ENCODE measurements around the gene USP43. TPM values are rescaled to one million over a fixed set of nuclear protein-coding genes. Genes with fewer than 3 reads are reported as not detected.
"Not testable (repeated sequence)": the region's sequence is repeated elsewhere in the genome, so short reads cannot be mapped to it uniquely, and the experiment has no call there.

USP43 gene
- total RNA-seq, 3 donors from 2014 or later (not counting 1 experiment from before 2014, with no cell fraction given) = 3.0 to 9.3 (median 4.2) TPM

GRCh38 chr17:9606453-9606852 is 38.9 kb upstream of the USP43 start:
- no peaks in the 10 kb centered on the region for H3K4me1 ChIP-seq (ENCODE audit: control insufficient read depth, insufficient read depth, low read length)
- 87% methylated on average over 6 of the region's 6 CpGs for WGBS (ENCODE audit: insufficient coverage)
- H3K4me1 Mint-ChIP-seq = no peaks in the 10 kb centered on the region
- intact Hi-C loops (cut with micrococcal nuclease) = no loop called here
- no peak overlapping the region for H3K4me3 ChIP-seq (ENCODE audit: low read length)
- H3K27ac Mint-ChIP-seq = no peak overlapping the region
- peaks cover 9 to 19% of the 10 kb centered on the region in 2 donors for H3K27me3 Mint-ChIP-seq (ENCODE audit: low read depth in 2 of 2)
- H3K27me3 ChIP-seq (ENCODE audit: control insufficient read depth, insufficient read depth, low read length) = no peaks in the 10 kb centered on the region
- ATAC-seq (no peak), DNase-seq (no peak)
- H3K9me3 ChIP-seq (ENCODE audit: control insufficient read depth, insufficient read depth, low read length) = no peaks in the 10 kb centered on the region
- no peaks in the 10 kb centered on the region for H3K36me3 ChIP-seq (ENCODE audit: control insufficient read depth, insufficient read depth, low read length)
- H3K4me3 Mint-ChIP-seq = no peak overlapping the region
- no peaks in the 10 kb centered on the region for H3K36me3 Mint-ChIP-seq
- no peaks in the 10 kb centered on the region for H3K9me3 Mint-ChIP-seq
- no peak overlapping the region for H3K27ac ChIP-seq (ENCODE audit: low read length)
- no peak for TF ChIP-seq CTCF (IDR thresholded peaks at IDR 0.05)

DNA sequence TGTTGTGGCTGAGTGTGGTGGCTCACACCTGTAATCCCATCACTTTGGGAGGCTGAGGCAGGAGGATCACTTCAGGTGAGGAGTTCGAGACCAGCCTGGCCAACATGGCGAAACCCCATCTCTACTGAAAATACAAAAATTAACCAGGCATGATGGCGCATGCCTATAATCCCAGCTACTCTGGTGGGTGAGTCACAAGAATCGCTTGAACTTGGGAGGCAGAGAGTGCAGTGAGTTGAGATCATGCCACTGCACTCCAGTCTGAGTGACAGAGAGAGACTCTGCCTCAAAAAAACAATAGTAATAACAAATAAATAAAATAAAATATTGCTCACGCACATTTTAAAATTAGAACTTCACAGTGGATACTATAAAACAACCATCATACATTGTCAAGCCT is 38.3 kb upstream of the USP43 start:
- H3K36me3 Mint-ChIP-seq; H3K27ac Mint-ChIP-seq; H3K36me3 ChIP-seq (ENCODE audit: control insufficient read depth, insufficient read depth, low read length); H3K4me3 ChIP-seq (ENCODE audit: low read length); H3K27ac ChIP-seq (ENCODE audit: low read length); H3K4me1 ChIP-seq (ENCODE audit: control insufficient read depth, insufficient read depth, low read length); H3K4me1 Mint-ChIP-seq; intact Hi-C loops (cut with micrococcal nuclease); ATAC-seq; H3K27me3 ChIP-seq (ENCODE audit: control insufficient read depth, insufficient read depth, low read length); H3K9me3 Mint-ChIP-seq; DNase-seq; H3K9me3 ChIP-seq (ENCODE audit: control insufficient read depth, insufficient read depth, low read length); H3K4me3 Mint-ChIP-seq: not testable (repeated sequence)
- WGBS (ENCODE audit: insufficient coverage) = 59% methylated on average over 3 of the region's 5 CpGs
- H3K27me3 Mint-ChIP-seq (ENCODE audit: low read depth in 2 of 2) = peaks cover 9 to 19% of the 10 kb centered on the region in 2 donors

GRCh38 chr17:9611557-9611956 is 33.8 kb upstream of the USP43 start:
- Histone ChIP-seq H3K4me1 (ENCODE audit: control insufficient read depth, insufficient read depth, low read length) (no peaks in the 10 kb centered on the region), H3K27me3 (ENCODE audit: control insufficient read depth, insufficient read depth, low read length) (no peaks in the 10 kb centered on the region), H3K9me3 (ENCODE audit: control insufficient read depth, insufficient read depth, low read length) (no peaks in the 10 kb centered on the region), H3K36me3 (ENCODE audit: control insufficient read depth, insufficient read depth, low read length) (no peaks in the 10 kb centered on the region), H3K27ac (ENCODE audit: low read length) (no peak overlapping the region), H3K4me3 (ENCODE audit: low read length) (no peak overlapping the region)
- no peak overlapping the region for H3K27ac Mint-ChIP-seq
- TF ChIP-seq CTCF (IDR thresholded peaks at IDR 0.05) = no peak
- peaks cover 6 to 22% of the 10 kb centered on the region in 2 donors for H3K27me3 Mint-ChIP-seq (ENCODE audit: low read depth in 2 of 2)
- no CpG with 5 or more reads among the region's 2 CpGs for WGBS (ENCODE audit: insufficient coverage)
- no peak for DNase-seq
- H3K9me3 Mint-ChIP-seq = no peaks in the 10 kb centered on the region
- no peak overlapping the region for H3K4me3 Mint-ChIP-seq
- H3K36me3 Mint-ChIP-seq = no peaks in the 10 kb centered on the region
- H3K4me1 Mint-ChIP-seq = no peaks in the 10 kb centered on the region
- intact Hi-C loops (cut with micrococcal nuclease) = no loop called here
- no peak for ATAC-seq

- Mint-ChIP-seq H3K27me3 (ENCODE audit: low read depth in 2 of 2) (peaks cover 6 to 22% of the 10 kb centered on the region in 2 donors), H3K36me3 (no peaks in the 10 kb centered on the region), H3K4me1 (no peaks in the 10 kb centered on the region), H3K4me3 (no peak overlapping the region), H3K27ac (no peak overlapping the region), H3K9me3 (no peaks in the 10 kb centered on the region)
- Histone ChIP-seq H3K27ac (ENCODE audit: low read length) (no peak overlapping the region), H3K4me3 (ENCODE audit: low read length) (no peak overlapping the region), H3K27me3 (ENCODE audit: control insufficient read depth, insufficient read depth, low read length) (no peaks in the 10 kb centered on the region), H3K4me1 (ENCODE audit: control insufficient read depth, insufficient read depth, low read length) (no peaks in the 10 kb centered on the region), H3K9me3 (ENCODE audit: control insufficient read depth, insufficient read depth, low read length) (no peaks in the 10 kb centered on the region), H3K36me3 (ENCODE audit: control insufficient read depth, insufficient read depth, low read length) (no peaks in the 10 kb centered on the region)
- intact Hi-C loops (cut with micrococcal nuclease) = no loop called here
- ATAC-seq (no peak), DNase-seq (no peak)
- 75% methylated on average over 9 of the region's 9 CpGs for WGBS (ENCODE audit: insufficient coverage)
- TF ChIP-seq CTCF (IDR thresholded peaks at IDR 0.05) = no peak
Measured at GRCh38 chr17:9612006-9612405, 33.3 kb upstream of the USP43 start.
